IMR-90 (cell line): ENCODE measurements around the gene FAM111A. TPM values are rescaled to one million over a fixed set of nuclear protein-coding genes. Genes with fewer than 3 reads are reported as not detected.
A peak's percentile ranks its signal among the peaks of the same experiment; 100 is the strongest.

Source experiments
- ATAC-seq: fragments of 200-7000 bp; cut with Tn5 transposase; 2 replicates; pipeline ENCODE4 v1.9.1; 2020; ENCODE audit warnings: low read depth, mild to moderate bottlenecking, moderate library complexity
- BruUV-seq: library from RNA; stranded (reverse); fragments of 400-500 nt; replicated peaks from 2 replicates; lab custom pipeline; 2021; lab: Mats Ljungman, UMichigan
- CTCF ChIA-PET: fragments of 300-600 bp; formaldehyde crosslinking; extraction: SDS; loops from one replicate; lab custom pipeline; 2021; ENCODE audit warnings: antibody characterized with exemption; lab: Yijun Ruan, JAX
- POLR2A ChIA-PET: fragments of 300-600 bp; sonication (Branson Sonifier 250); formaldehyde crosslinking; loops from one replicate; lab custom pipeline; 2022; ENCODE audit warnings: antibody characterized with exemption; ENCODE audit not compliant: unreplicated experiment; lab: Charles Lee
- DNase-seq: peaks from one replicate; pipeline ENCODE4 v3.0.0; 2013
- H2AFZ ChIP-seq: replicated peaks from 2 replicates; pipeline ENCODE3; 2013; ENCODE audit warnings: low read length, mild to moderate bottlenecking; ENCODE audit not compliant: poor library complexity
- H2AK5ac ChIP-seq: 2 replicates; pipeline ENCODE4 v1.6.1; 2013; ENCODE audit warnings: low read depth, low read length, inconsistent platforms
- H2AK9ac ChIP-seq: replicated peaks from 2 replicates; pipeline ENCODE3; 2013; ENCODE audit warnings: mild to moderate bottlenecking, low read depth, low read length, moderate library complexity; ENCODE audit not compliant: poor library complexity
- H2BK120ac ChIP-seq: 2 replicates; pipeline ENCODE4 v1.6.1; 2013; ENCODE audit warnings: low read depth, low read length, inconsistent platforms
- H2BK15ac ChIP-seq: 3 replicates; pipeline ENCODE4 v1.6.1; 2013; ENCODE audit warnings: low read depth, low read length, inconsistent platforms
- H2BK20ac ChIP-seq: 2 replicates; pipeline ENCODE4 v1.6.1; 2013; ENCODE audit warnings: low read depth, mild to moderate bottlenecking, inconsistent platforms, low read length, moderate library complexity
- H2BK5ac ChIP-seq: 2 replicates; pipeline ENCODE4 v1.6.1; 2013; ENCODE audit warnings: mild to moderate bottlenecking, low read depth, low read length, inconsistent platforms; ENCODE audit not compliant: poor library complexity, severe bottlenecking
- H3K14ac ChIP-seq: replicated peaks from 2 replicates; pipeline ENCODE4 v1.6.1; 2013; ENCODE audit warnings: low read depth, low read length, inconsistent platforms
- H3K18ac ChIP-seq: 2 replicates; pipeline ENCODE4 v1.6.1; 2013; ENCODE audit warnings: low read depth, low read length, control low read depth
- H3K23ac ChIP-seq: 2 replicates; pipeline ENCODE4 v1.6.1; 2013; ENCODE audit warnings: low read depth, low read length, inconsistent platforms
- H3K27ac ChIP-seq: 2 replicates; pipeline ENCODE4 v1.5.1; 2013; ENCODE audit warnings: mild to moderate bottlenecking, control low read depth, low read length; ENCODE audit not compliant: insufficient read depth
- H3K27me3 ChIP-seq: 2 replicates; pipeline ENCODE4 v1.6.1; 2013; ENCODE audit warnings: low read length; ENCODE audit not compliant: control insufficient read depth, insufficient read depth
- H3K36me3 ChIP-seq: 2 replicates; pipeline ENCODE4 v1.6.1; 2013; ENCODE audit warnings: low read length, mixed read lengths; ENCODE audit not compliant: control insufficient read depth, insufficient read depth
- H3K4ac ChIP-seq: 2 replicates; pipeline ENCODE4 v1.6.1; 2013; ENCODE audit warnings: low read depth, low read length, inconsistent platforms
- H3K4me1 ChIP-seq: 2 replicates; pipeline ENCODE4 v1.6.1; 2013; ENCODE audit warnings: low read length, mixed read lengths; ENCODE audit not compliant: control insufficient read depth, insufficient read depth
- H3K4me2 ChIP-seq: 2 replicates; pipeline ENCODE4 v1.6.1; 2013; ENCODE audit warnings: low read depth, mild to moderate bottlenecking, control low read depth, low read length, moderate library complexity
- H3K4me3 ChIP-seq: 2 replicates; pipeline ENCODE4 v1.5.1; 2013; ENCODE audit warnings: low read depth, mild to moderate bottlenecking, control low read depth, low read length, moderate library complexity; ENCODE audit not compliant: insufficient read depth
- H3K56ac ChIP-seq: 2 replicates; pipeline ENCODE4 v1.6.1; 2013; ENCODE audit warnings: low read length, inconsistent platforms; ENCODE audit not compliant: insufficient read depth; ENCODE audit errors: extremely low read depth
- H3K79me1 ChIP-seq, 2 experiments: 2 replicates each; pipeline ENCODE4 v1.6.1; 2013; ENCODE audit warnings: low read length in 2 of 2, inconsistent platforms in 1 of 2, low read depth in 1 of 2
- H3K9ac ChIP-seq: 2 replicates; pipeline ENCODE4 v1.6.1; 2013; ENCODE audit warnings: low read depth, low read length, control low read depth
- H3K9me1 ChIP-seq: 2 replicates; pipeline ENCODE4 v1.6.1; 2013; ENCODE audit warnings: low read length, inconsistent platforms; ENCODE audit not compliant: insufficient read depth
- H3K9me3 ChIP-seq: 2 replicates; pipeline ENCODE4 v1.6.1; 2013; ENCODE audit warnings: low read length; ENCODE audit not compliant: control insufficient read depth, insufficient read depth
- H4K20me1 ChIP-seq: 2 replicates; pipeline ENCODE4 v1.6.1; 2013; ENCODE audit warnings: low read length, inconsistent platforms; ENCODE audit not compliant: insufficient read depth
- H4K5ac ChIP-seq: 2 replicates; pipeline ENCODE4 v1.6.1; 2013; ENCODE audit warnings: mild to moderate bottlenecking, low read depth, low read length, control low read depth
- H4K8ac ChIP-seq, 2 experiments: 2 replicates each; pipeline ENCODE4 v1.6.1; 2013; ENCODE audit warnings: low read depth in 2 of 2, low read length in 2 of 2, control low read depth in 1 of 2, inconsistent platforms in 1 of 2
- H4K91ac ChIP-seq: 2 replicates; pipeline ENCODE4 v1.6.1; 2013; ENCODE audit warnings: low read depth, low read length, inconsistent platforms; ENCODE audit not compliant: insufficient read depth
- BHLHE40 ChIP-seq: fragments of 150-350 bp; IDR thresholded peaks from 2 replicates; pipeline ENCODE4 v1.6.1; 2016; ENCODE audit warnings: mild to moderate bottlenecking, low read depth, low read length
- CEBPB ChIP-seq: IDR thresholded peaks from 2 replicates; pipeline ENCODE4 v1.6.1; 2012; ENCODE audit warnings: low read depth, low read length, improper control_type of control experiment
- CHD1 ChIP-seq: IDR thresholded peaks from 2 replicates; pipeline ENCODE4 v1.6.1; 2012; ENCODE audit warnings: low read depth, low read length, improper control_type of control experiment
- CTCF ChIP-seq: conservative IDR thresholded peaks from 2 replicates; pipeline ENCODE4 v1.5.1; 2012; ENCODE audit warnings: mild to moderate bottlenecking, low read depth, low read length, improper control_type of control experiment
- FOS ChIP-seq: fragments of 150-350 bp; IDR thresholded peaks from 2 replicates; pipeline ENCODE4 v1.6.1; 2016; ENCODE audit warnings: low read depth, low read length
- MAFK ChIP-seq: IDR thresholded peaks from 2 replicates; pipeline ENCODE4 v1.6.1; 2012; ENCODE audit warnings: low read depth, low read length, improper control_type of control experiment
- MAZ ChIP-seq: IDR thresholded peaks from 2 replicates; pipeline ENCODE4 v1.6.1; 2012; ENCODE audit warnings: low read depth, mild to moderate bottlenecking, low read length, improper control_type of control experiment, moderate library complexity, borderline replicate concordance
- MXI1 ChIP-seq: IDR thresholded peaks from 2 replicates; pipeline ENCODE4 v1.6.1; 2012; ENCODE audit warnings: low read depth, mild to moderate bottlenecking, low read length, moderate library complexity, borderline replicate concordance
- NFE2L2 ChIP-seq: fragments of 150-350 bp; IDR thresholded peaks from 2 replicates; pipeline ENCODE4 v1.6.1; 2016; ENCODE audit warnings: low read depth, mild to moderate bottlenecking, low read length
- POLR2A ChIP-seq: IDR thresholded peaks from 2 replicates; pipeline ENCODE4 v1.6.1; 2012; ENCODE audit warnings: mild to moderate bottlenecking, low read depth, low read length
- RAD21 ChIP-seq: IDR thresholded peaks from 2 replicates; pipeline ENCODE4 v1.6.1; 2012; ENCODE audit warnings: low read length, improper control_type of control experiment
- RCOR1 ChIP-seq: IDR thresholded peaks from 2 replicates; pipeline ENCODE4 v1.6.1; 2012; ENCODE audit warnings: mild to moderate bottlenecking, low read length, improper control_type of control experiment; ENCODE audit not compliant: insufficient replicate concordance
- RFX5 ChIP-seq: IDR thresholded peaks from 2 replicates; pipeline ENCODE4 v1.8.0; 2012; ENCODE audit warnings: low read depth, mild to moderate bottlenecking, low read length, moderate library complexity
- SMC3 ChIP-seq: fragments of 150-350 bp; IDR thresholded peaks from 2 replicates; pipeline ENCODE4 v1.6.1; 2016; ENCODE audit warnings: low read depth, mild to moderate bottlenecking, antibody characterized with exemption, low read length, moderate library complexity
- WGBS, 2 experiments: methylation state at CpG; one replicate each; pipeline versions ENCODE4 v1.1.5 to v1.1.7; 2013; ENCODE audit warnings: missing lambda C conversion rate in 2 of 2; ENCODE audit not compliant: insufficient read length in 1 of 2; ENCODE audit errors: extremely low coverage in 2 of 2; 5-methylcytosine and 5-hydroxymethylcytosine counted together
- dilution Hi-C: fragments of 300-500 bp; cut with HindIII; formaldehyde crosslinking; loops from one replicate; pipeline ENCODE4 v1.14.3; 2018; ENCODE audit warnings: low sequenced_read_pairs; ENCODE audit not compliant: unreplicated experiment
- in situ Hi-C: fragments of 300-500 bp; cut with MboI; formaldehyde crosslinking; loops from 3 replicates; pipeline ENCODE4 v1.14.3; 2019; ENCODE audit warnings: low sequenced_read_pairs, inconsistent platforms, mixed read lengths
- intact Hi-C: fragments of 100-400 bp; cut with micrococcal nuclease; formaldehyde crosslinking; loops from 2 replicates; pipeline ENCODE4 v1.10.0; 2022
- polyA plus RNA-seq, 3 experiments: library from polyadenylated mRNA; depleted of rRNA; stranded (reverse); fragments of >200 nt; gene quantifications; 2 replicates each; pipeline ENCODE4 v1.2.3, GENCODE V29; 2012; ENCODE audit warnings: low replicate concordance in 1 of 3
- total RNA-seq: library from RNA; depleted of rRNA; stranded (reverse); fragments of >200 nt; gene quantifications from 2 replicates; pipeline ENCODE4 v1.2.3, GENCODE V29; 2012
- TF ChIP-seq, protein P1 (sequence below): fragments of 150-350 bp; IDR thresholded peaks from 2 replicates; pipeline ENCODE4 v1.6.1; 2017; ENCODE audit warnings: mild to moderate bottlenecking, antibody characterized with exemption, low read length, low read depth
- TF ChIP-seq, protein P2 (sequence below): fragments of 150-350 bp; IDR thresholded peaks from 2 replicates; pipeline ENCODE4 v1.6.1; 2016; ENCODE audit warnings: low read depth, mild to moderate bottlenecking, low read length, moderate library complexity, borderline replicate concordance

The FAM111A gene
- total and polyA plus RNA-seq, 2 of the 4 experiments (the other 2 are of a cell fraction), result 19.9 to 36.4 TPM

GRCh38 chr11:59112494-59112893 lies 30.2 kb upstream of the FAM111A start:
- no TSS peak for BruUV-seq
- no peak overlapping the region for H3K18ac ChIP-seq
- peak; percentile 56 for ATAC-seq
- no peak overlapping the region for H3K27ac ChIP-seq
- no peak overlapping the region for H2BK120ac ChIP-seq
- H4K8ac ChIP-seq, result no peak overlapping the region
- intact Hi-C loops (no loop called here), in situ Hi-C loops (no loop called here), dilution Hi-C loops (no loop called here)
- no peak overlapping the region for H2BK15ac ChIP-seq
- no peak overlapping the region for H2BK20ac ChIP-seq
- no peak overlapping the region for H3K56ac ChIP-seq
- H3K23ac ChIP-seq, result no peak overlapping the region
- H3K4me1 ChIP-seq, result no peaks in the 10 kb centered on the region
- H4K20me1 ChIP-seq, result no peaks in the 10 kb centered on the region
- H3K79me1 ChIP-seq, result peaks cover under 1 to 6% of the 10 kb centered on the region in 2 experiments; a peak in 3 of 4 replicates
- no peak overlapping the region for H2BK5ac ChIP-seq
- 0 out of 2 replicates have a peak, but pooled peaks cover 2% of the 10 kb centered on the region for H3K9me3 ChIP-seq
- CTCF ChIA-PET, result no interaction called here
- H2AK5ac ChIP-seq, result no peak overlapping the region
- no peaks in the 10 kb centered on the region for H3K27me3 ChIP-seq
- no peak overlapping the region for H3K4me3 ChIP-seq
- no peak overlapping the region for H2AFZ ChIP-seq
- no peak overlapping the region for H3K4me2 ChIP-seq
- no peak overlapping the region for H3K14ac ChIP-seq
- POLR2A ChIA-PET, result no interaction called here
- no CpG with 5 or more reads among the region's 2 CpGs for WGBS, 2 experiments
- no peak overlapping the region for H3K4ac ChIP-seq
- peak; percentile 39 for DNase-seq
- H3K9me1 ChIP-seq, result no peaks in the 10 kb centered on the region
- TF ChIP-seq BHLHE40, result no peak
- no peak for TF ChIP-seq POLR2A
- no peak for TF ChIP-seq MXI1
- no peak for TF ChIP-seq SMC3
- TF ChIP-seq CEBPB, result no peak
- TF ChIP-seq NFE2L2, result no peak
- no peak for TF ChIP-seq RFX5
- TF ChIP-seq CTCF, result no peak
- TF ChIP-seq, protein P1, sequence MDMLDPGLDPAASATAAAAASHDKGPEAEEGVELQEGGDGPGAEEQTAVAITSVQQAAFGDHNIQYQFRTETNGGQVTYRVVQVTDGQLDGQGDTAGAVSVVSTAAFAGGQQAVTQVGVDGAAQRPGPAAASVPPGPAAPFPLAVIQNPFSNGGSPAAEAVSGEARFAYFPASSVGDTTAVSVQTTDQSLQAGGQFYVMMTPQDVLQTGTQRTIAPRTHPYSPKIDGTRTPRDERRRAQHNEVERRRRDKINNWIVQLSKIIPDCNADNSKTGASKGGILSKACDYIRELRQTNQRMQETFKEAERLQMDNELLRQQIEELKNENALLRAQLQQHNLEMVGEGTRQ, result no peak
- TF ChIP-seq MAZ, result no peak
- TF ChIP-seq, protein P2, sequence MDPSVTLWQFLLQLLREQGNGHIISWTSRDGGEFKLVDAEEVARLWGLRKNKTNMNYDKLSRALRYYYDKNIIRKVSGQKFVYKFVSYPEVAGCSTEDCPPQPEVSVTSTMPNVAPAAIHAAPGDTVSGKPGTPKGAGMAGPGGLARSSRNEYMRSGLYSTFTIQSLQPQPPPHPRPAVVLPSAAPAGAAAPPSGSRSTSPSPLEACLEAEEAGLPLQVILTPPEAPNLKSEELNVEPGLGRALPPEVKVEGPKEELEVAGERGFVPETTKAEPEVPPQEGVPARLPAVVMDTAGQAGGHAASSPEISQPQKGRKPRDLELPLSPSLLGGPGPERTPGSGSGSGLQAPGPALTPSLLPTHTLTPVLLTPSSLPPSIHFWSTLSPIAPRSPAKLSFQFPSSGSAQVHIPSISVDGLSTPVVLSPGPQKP, result no peak
- TF ChIP-seq FOS, result no peak
- TF ChIP-seq RCOR1, result no peak
- no peak for TF ChIP-seq CHD1
- TF ChIP-seq MAFK, result no peak
- no peak for TF ChIP-seq RAD21
- H2AK9ac ChIP-seq, result no peak overlapping the region
- H3K9ac ChIP-seq, result no peak overlapping the region
- no peak overlapping the region for H4K5ac ChIP-seq
- H3K36me3 ChIP-seq, result peaks cover 5% of the 10 kb centered on the region; the same call in 1 of the 2 replicates
- no peak overlapping the region for H4K91ac ChIP-seq
